ENCODE results near the gene MS4A2. TPM values are rescaled to one million over a fixed set of nuclear protein-coding genes. Genes with fewer than 3 reads are reported as not detected.
"Not testable (repeated sequence)": the region's sequence is repeated elsewhere in the genome, so short reads cannot be mapped to it uniquely, and the experiment has no call there.

The MS4A2 gene
- total RNA-seq (1 to 10 TPM in 1 of 2 donors, under 1 TPM in 1; 0.57 to 8.5 TPM), polyA plus RNA-seq (under 1 TPM; 0.23 to 0.69 TPM)
- long read RNA-seq, donor 1, result 0 reads
- long read RNA-seq, donor 2, result 0 reads
- long read RNA-seq, donor 3, result 0 reads
- long read RNA-seq, donor 4, result 0 reads
- long read RNA-seq, donor 5, result 0 reads

GRCh38 chr11:60088364-60088763 lies at the start of gene MS4A2:
MS4A2 (plus strand) TSS chr11:60088664; CDS start chr11:60088766, 102 bp downstream.
- H3K4me1 ChIP-seq (ENCODE audit: control insufficient read depth in 5 of 5, insufficient read depth in 5 of 5, low read length in 5 of 5), result no peaks in the 10 kb centered on the region
- no peaks in the 10 kb centered on the region for H3K9me3 ChIP-seq (ENCODE audit: control insufficient read depth in 4 of 4, insufficient read depth in 3 of 4, low read length in 3 of 4)
- H3K9ac ChIP-seq (ENCODE audit: insufficient read depth in 1 of 2, low read length in 2 of 2), result no peak within 1 kb of the TSS
- TF ChIP-seq CTCF (IDR thresholded peaks at IDR 0.05; ENCODE audit: control extremely low read depth, extremely low read depth), result no peak
- 89 to 96% methylated on average over 1 of the region's 1 CpG for WGBS, 2 donors
- no peak for DNase-seq
- H3K27ac ChIP-seq (ENCODE audit: low read depth in 1 of 2, low read length in 1 of 2), result no peak within 1 kb of the TSS
- no peaks in the 10 kb centered on the region for H3K36me3 ChIP-seq (ENCODE audit: control insufficient read depth in 4 of 4, insufficient read depth in 4 of 4, low read length in 4 of 4)
- no peak for ATAC-seq (ENCODE audit: insufficient read depth, low FRiP score)
- H3K27me3 ChIP-seq (ENCODE audit: control insufficient read depth in 3 of 3, insufficient read depth in 3 of 3, low read length in 2 of 3), result no peaks in the 10 kb centered on the region
- no peak within 1 kb of the TSS for H3K4me3 ChIP-seq

- H3K9me3 ChIP-seq (ENCODE audit: control insufficient read depth in 4 of 4, insufficient read depth in 3 of 4, low read length in 3 of 4), result no peaks in the 10 kb centered on the region
- H3K36me3 ChIP-seq (ENCODE audit: control insufficient read depth in 4 of 4, insufficient read depth in 4 of 4, low read length in 4 of 4), result no peaks in the 10 kb centered on the region
- TF ChIP-seq CTCF (IDR thresholded peaks at IDR 0.05; ENCODE audit: control extremely low read depth, extremely low read depth), result no peak
- no peak for ATAC-seq (ENCODE audit: insufficient read depth, low FRiP score)
- WGBS, 2 donors, result 86 to 89% methylated on average over 8 of the region's 8 CpGs
- DNase-seq, result no peak
- H3K27ac ChIP-seq (ENCODE audit: low read depth in 1 of 2, low read length in 1 of 2), result no peak within 1 kb of the TSS
- no peaks in the 10 kb centered on the region for H3K27me3 ChIP-seq (ENCODE audit: control insufficient read depth in 3 of 3, insufficient read depth in 3 of 3, low read length in 2 of 3)
- H3K4me3 ChIP-seq, result no peak within 1 kb of the TSS
- no peak within 1 kb of the TSS for H3K9ac ChIP-seq (ENCODE audit: insufficient read depth in 1 of 2, low read length in 2 of 2)
- no peaks in the 10 kb centered on the region for H3K4me1 ChIP-seq (ENCODE audit: control insufficient read depth in 5 of 5, insufficient read depth in 5 of 5, low read length in 5 of 5)
These were observed 48.4 kb upstream of the MS4A2 start, which contains the start of gene OOSP2 for GRCh38 chr11:60040109-60040508. OOSP2 (plus strand) TSS chr11:60040409; CDS start chr11:60040460, 51 bp downstream.

GRCh38 chr11:60050422-60050821 lies 38.0 kb upstream of the MS4A2 start:
- H3K9ac ChIP-seq (ENCODE audit: insufficient read depth in 1 of 2, low read length in 2 of 2); H3K4me1 ChIP-seq (ENCODE audit: control insufficient read depth in 5 of 5, insufficient read depth in 5 of 5, low read length in 5 of 5); H3K9me3 ChIP-seq (ENCODE audit: control insufficient read depth in 4 of 4, insufficient read depth in 3 of 4, low read length in 3 of 4); H3K4me3 ChIP-seq; ATAC-seq (ENCODE audit: insufficient read depth, low FRiP score); H3K27me3 ChIP-seq (ENCODE audit: control insufficient read depth in 3 of 3, insufficient read depth in 3 of 3, low read length in 2 of 3); H3K27ac ChIP-seq (ENCODE audit: low read depth in 1 of 2, low read length in 1 of 2); H3K36me3 ChIP-seq (ENCODE audit: control insufficient read depth in 4 of 4, insufficient read depth in 4 of 4, low read length in 4 of 4); DNase-seq: not testable (repeated sequence)

GRCh38 chr11:60050839-60051238 lies 37.6 kb upstream of the MS4A2 start:
- WGBS, 2 donors, result 43 to 83% methylated on average over 3 of the region's 3 CpGs
- H3K27me3 ChIP-seq (ENCODE audit: control insufficient read depth in 3 of 3, insufficient read depth in 3 of 3, low read length in 2 of 3); H3K27ac ChIP-seq (ENCODE audit: low read depth in 1 of 2, low read length in 1 of 2); H3K9me3 ChIP-seq (ENCODE audit: control insufficient read depth in 4 of 4, insufficient read depth in 3 of 4, low read length in 3 of 4); H3K4me1 ChIP-seq (ENCODE audit: control insufficient read depth in 5 of 5, insufficient read depth in 5 of 5, low read length in 5 of 5); H3K36me3 ChIP-seq (ENCODE audit: control insufficient read depth in 4 of 4, insufficient read depth in 4 of 4, low read length in 4 of 4); DNase-seq; H3K4me3 ChIP-seq; H3K9ac ChIP-seq (ENCODE audit: insufficient read depth in 1 of 2, low read length in 2 of 2); ATAC-seq (ENCODE audit: insufficient read depth, low FRiP score): not testable (repeated sequence)
